ENCODE measurements around the gene AMZ2.

GRCh38 chr17:68199837-68200688, 47.8 kb upstream of the AMZ2 start:
- TF ChIP-seq CTCF (IDR thresholded peaks at IDR 0.05; ENCODE audit: low read depth, low read length, missing input control): no peak
- no peak for TF ChIP-seq RAD21 (IDR thresholded peaks at IDR 0.05)
- no peak for TF ChIP-seq GABPA (IDR thresholded peaks at IDR 0.05 in 1 of 2, conservative IDR thresholded peaks at IDR 0.05 in 1 of 2)
- TF ChIP-seq REST (IDR thresholded peaks at IDR 0.05): no peak
- TF ChIP-seq ZBTB33 (IDR thresholded peaks at IDR 0.05): no peak
- no peak for TF ChIP-seq MAX (IDR thresholded peaks at IDR 0.05)
